ENCODE measurements around the gene FHL1. TPM values are rescaled to one million over a fixed set of nuclear protein-coding genes. Genes with fewer than 3 reads are reported as not detected.

Gene FHL1
- total and polyA plus RNA-seq, 4 donors: 8.8 to 20.2 (median 15.0) TPM

GRCh38 chrX:136190038-136190713 lies 42.8 kb downstream of the FHL1 start:
- Histone ChIP-seq H3K9ac (ENCODE audit: low read depth in 1 of 2, low read length in 2 of 2) (no peak overlapping the region), H3K9me3 (ENCODE audit: control insufficient read depth in 4 of 4, low read length in 3 of 4) (no peaks in the 10 kb centered on the region), H3K4me3 (ENCODE audit: low read depth in 1 of 3, low read length in 3 of 3) (no peak overlapping the region), H3K27me3 (ENCODE audit: control insufficient read depth in 4 of 4, insufficient read depth in 4 of 4, low read length in 3 of 4) (no peaks in the 10 kb centered on the region), H3K4me1 (ENCODE audit: control insufficient read depth in 4 of 4, insufficient read depth in 4 of 4, low read length in 3 of 4) (peaks cover 3 to 27% (median 12%) of the 10 kb centered on the region in 4 donors), H3K27ac (ENCODE audit: low read depth in 1 of 2, low read length in 2 of 2) (peak overlapping the region in 1 of 2 donors; percentile 78), H3K36me3 (ENCODE audit: control insufficient read depth in 4 of 4, insufficient read depth in 3 of 4, low read depth in 1 of 4, low read length in 3 of 4) (no peaks in the 10 kb centered on the region)
- DNase-seq (ENCODE audit: low spot score): no peak
- TF ChIP-seq RXRA (IDR thresholded peaks at IDR 0.05): no peak
- no peak for TF ChIP-seq GABPA (IDR thresholded peaks at IDR 0.05 in 1 of 2, conservative IDR thresholded peaks at IDR 0.05 in 1 of 2)
- no peak for TF ChIP-seq HNF4G (IDR thresholded peaks at IDR 0.05)
- no peak for TF ChIP-seq SP1 (IDR thresholded peaks at IDR 0.05)
- no peak for TF ChIP-seq REST (IDR thresholded peaks at IDR 0.05)
- TF ChIP-seq ATF3 (IDR thresholded peaks at IDR 0.05): no peak
- no peak for TF ChIP-seq EGR1 (IDR thresholded peaks at IDR 0.05; ENCODE audit: low read depth in 2 of 2)
- TF ChIP-seq TAF1 (conservative IDR thresholded peaks at IDR 0.05): no peak
- no peak for TF ChIP-seq YY1 (IDR thresholded peaks at IDR 0.05)
- TF ChIP-seq, protein P1, sequence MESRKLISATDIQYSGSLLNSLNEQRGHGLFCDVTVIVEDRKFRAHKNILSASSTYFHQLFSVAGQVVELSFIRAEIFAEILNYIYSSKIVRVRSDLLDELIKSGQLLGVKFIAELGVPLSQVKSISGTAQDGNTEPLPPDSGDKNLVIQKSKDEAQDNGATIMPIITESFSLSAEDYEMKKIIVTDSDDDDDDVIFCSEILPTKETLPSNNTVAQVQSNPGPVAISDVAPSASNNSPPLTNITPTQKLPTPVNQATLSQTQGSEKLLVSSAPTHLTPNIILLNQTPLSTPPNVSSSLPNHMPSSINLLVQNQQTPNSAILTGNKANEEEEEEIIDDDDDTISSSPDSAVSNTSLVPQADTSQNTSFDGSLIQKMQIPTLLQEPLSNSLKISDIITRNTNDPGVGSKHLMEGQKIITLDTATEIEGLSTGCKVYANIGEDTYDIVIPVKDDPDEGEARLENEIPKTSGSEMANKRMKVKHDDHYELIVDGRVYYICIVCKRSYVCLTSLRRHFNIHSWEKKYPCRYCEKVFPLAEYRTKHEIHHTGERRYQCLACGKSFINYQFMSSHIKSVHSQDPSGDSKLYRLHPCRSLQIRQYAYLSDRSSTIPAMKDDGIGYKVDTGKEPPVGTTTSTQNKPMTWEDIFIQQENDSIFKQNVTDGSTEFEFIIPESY (IDR thresholded peaks at IDR 0.05): no peak
- TF ChIP-seq CTCF (IDR thresholded peaks at IDR 0.05; ENCODE audit: low read depth, low read length, missing input control): no peak
- no peak for TF ChIP-seq FOXA1 (IDR thresholded peaks at IDR 0.05)
- no peak for TF ChIP-seq FOXA2 (IDR thresholded peaks at IDR 0.05)
- no peak for TF ChIP-seq HNF4A (conservative IDR thresholded peaks at IDR 0.05)
- WGBS: 70% methylated on average over 10 of the region's 10 CpGs

DNA sequence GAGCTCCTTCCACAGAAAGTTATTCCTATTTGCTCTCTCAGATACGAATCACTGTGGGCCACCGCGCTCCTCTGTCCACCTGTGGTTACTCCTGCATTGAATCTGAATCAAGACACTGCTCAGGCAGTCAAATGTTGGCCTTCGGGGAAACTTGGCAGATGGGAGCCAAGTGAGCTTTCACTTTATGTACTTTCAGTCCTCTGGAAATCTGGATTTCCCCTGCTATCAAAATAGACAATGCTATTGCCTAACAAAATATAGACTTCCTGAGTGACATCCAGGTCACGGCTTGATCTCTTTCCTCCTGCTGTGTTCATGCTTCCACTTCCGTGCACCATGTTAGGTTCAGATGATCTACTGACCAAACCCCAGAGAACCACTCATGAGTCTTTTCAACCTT lies 43.8 kb downstream of the FHL1 start:
- no peaks in the 10 kb centered on the region for H3K27me3 ChIP-seq (ENCODE audit: control insufficient read depth in 4 of 4, insufficient read depth in 4 of 4, low read length in 3 of 4)
- peak overlapping the region; percentile 64 to 78 for H3K27ac ChIP-seq (ENCODE audit: low read depth in 1 of 2, low read length in 2 of 2)
- no peaks in the 10 kb centered on the region for H3K36me3 ChIP-seq (ENCODE audit: control insufficient read depth in 4 of 4, insufficient read depth in 3 of 4, low read depth in 1 of 4, low read length in 3 of 4)
- TF ChIP-seq EGR1 (IDR thresholded peaks at IDR 0.05; ENCODE audit: low read depth in 2 of 2) (peak; percentile 28 to 45), FOXA2 (IDR thresholded peaks at IDR 0.05) (no peak), JUND (IDR thresholded peaks at IDR 0.05) (no peak), TAF1 (conservative IDR thresholded peaks at IDR 0.05) (no peak), HNF4A (conservative IDR thresholded peaks at IDR 0.05) (peak; percentile 58 to 60), SP1 (IDR thresholded peaks at IDR 0.05) (peak; percentile 66), RXRA (IDR thresholded peaks at IDR 0.05) (peak; percentile 60 to 63), NR2F2 (IDR thresholded peaks at IDR 0.05) (peak; percentile 80)
- TF ChIP-seq, protein P2, sequence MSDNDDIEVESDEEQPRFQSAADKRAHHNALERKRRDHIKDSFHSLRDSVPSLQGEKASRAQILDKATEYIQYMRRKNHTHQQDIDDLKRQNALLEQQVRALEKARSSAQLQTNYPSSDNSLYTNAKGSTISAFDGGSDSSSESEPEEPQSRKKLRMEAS (IDR thresholded peaks at IDR 0.05): peak; percentile 61
- DNase-seq (ENCODE audit: low spot score): no peak
- no peaks in the 10 kb centered on the region for H3K9me3 ChIP-seq (ENCODE audit: control insufficient read depth in 4 of 4, low read length in 3 of 4)
- 23% methylated on average over 6 of the region's 6 CpGs for WGBS
- H3K9ac ChIP-seq (ENCODE audit: low read depth in 1 of 2, low read length in 2 of 2): no peak overlapping the region
- peaks cover 3 to 25% (median 11%) of the 10 kb centered on the region in 4 donors for H3K4me1 ChIP-seq (ENCODE audit: control insufficient read depth in 4 of 4, insufficient read depth in 4 of 4, low read length in 3 of 4)
- H3K4me3 ChIP-seq (ENCODE audit: low read depth in 1 of 3, low read length in 3 of 3): no peak overlapping the region
